ENCODE data around the gene SMG6. TPM values are rescaled to one million over a fixed set of nuclear protein-coding genes. Genes with fewer than 3 reads are reported as not detected.

The SMG6 gene
- total RNA-seq, 1 experiment from 2014 or later, result 28.6 TPM

- H2AK5ac ChIP-seq (ENCODE audit: insufficient read length, low read length), result no peak overlapping the region
- H3K56ac ChIP-seq (ENCODE audit: insufficient read length, low read depth, low read length), result no peak overlapping the region
- TF ChIP-seq, protein P1, sequence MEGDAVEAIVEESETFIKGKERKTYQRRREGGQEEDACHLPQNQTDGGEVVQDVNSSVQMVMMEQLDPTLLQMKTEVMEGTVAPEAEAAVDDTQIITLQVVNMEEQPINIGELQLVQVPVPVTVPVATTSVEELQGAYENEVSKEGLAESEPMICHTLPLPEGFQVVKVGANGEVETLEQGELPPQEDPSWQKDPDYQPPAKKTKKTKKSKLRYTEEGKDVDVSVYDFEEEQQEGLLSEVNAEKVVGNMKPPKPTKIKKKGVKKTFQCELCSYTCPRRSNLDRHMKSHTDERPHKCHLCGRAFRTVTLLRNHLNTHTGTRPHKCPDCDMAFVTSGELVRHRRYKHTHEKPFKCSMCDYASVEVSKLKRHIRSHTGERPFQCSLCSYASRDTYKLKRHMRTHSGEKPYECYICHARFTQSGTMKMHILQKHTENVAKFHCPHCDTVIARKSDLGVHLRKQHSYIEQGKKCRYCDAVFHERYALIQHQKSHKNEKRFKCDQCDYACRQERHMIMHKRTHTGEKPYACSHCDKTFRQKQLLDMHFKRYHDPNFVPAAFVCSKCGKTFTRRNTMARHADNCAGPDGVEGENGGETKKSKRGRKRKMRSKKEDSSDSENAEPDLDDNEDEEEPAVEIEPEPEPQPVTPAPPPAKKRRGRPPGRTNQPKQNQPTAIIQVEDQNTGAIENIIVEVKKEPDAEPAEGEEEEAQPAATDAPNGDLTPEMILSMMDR (conservative IDR thresholded peaks at IDR 0.05), result no peak
- no peak overlapping the region for H4K8ac ChIP-seq (replicated peaks; ENCODE audit: insufficient read length, low read depth, low read length)
- H3K27me3 ChIP-seq (ENCODE audit: insufficient read depth, low read length), result no peaks in the 10 kb centered on the region
- no peak overlapping the region for H2AFZ ChIP-seq (ENCODE audit: low read length)
- DNase-seq, result no peak
- no peak overlapping the region for H3K27ac ChIP-seq (ENCODE audit: insufficient read length, low read depth, low read length)
- no peak overlapping the region for H3K9ac ChIP-seq (ENCODE audit: extremely low read depth, insufficient read length, low read length)
- H3K4ac ChIP-seq (ENCODE audit: low read depth, low read length), result no peak overlapping the region
- no peaks in the 10 kb centered on the region for H3K79me1 ChIP-seq (ENCODE audit: insufficient read depth, low read depth, low read length, poor library complexity, severe bottlenecking)
- H4K20me1 ChIP-seq (ENCODE audit: control insufficient read depth, insufficient read depth, insufficient read length), result no peaks in the 10 kb centered on the region
- no peak overlapping the region for H2BK120ac ChIP-seq (ENCODE audit: low read depth, low read length, poor library complexity, severe bottlenecking)
- H3K9me3 Mint-ChIP-seq, result no peaks in the 10 kb centered on the region
- H3K27ac Mint-ChIP-seq, result peak overlapping the region in 1 of 3 experiments; percentile 49; a peak in 2 of 7 replicates
- no peak overlapping the region for H3T11ph ChIP-seq (ENCODE audit: low read length)
- no peak overlapping the region for H2BK15ac ChIP-seq (ENCODE audit: low read depth, low read length)
- H2BK12ac ChIP-seq (ENCODE audit: insufficient read length, low read depth, low read length), result no peak overlapping the region
- H3K23me2 ChIP-seq (ENCODE audit: insufficient read length, low read depth, low read length, poor library complexity, severe bottlenecking), result no peaks in the 10 kb centered on the region
- no peak overlapping the region for H3K18ac ChIP-seq (ENCODE audit: insufficient read length, low read depth, low read length)
- H3K4me1 Mint-ChIP-seq, result peaks cover 2 to 8% of the 10 kb centered on the region in 2 experiments; a peak in 3 of 4 replicates
- H3K23ac ChIP-seq (ENCODE audit: insufficient read length, low read depth, low read length), result no peak overlapping the region
- H3K36me3 Mint-ChIP-seq (ENCODE audit: insufficient read depth in 1 of 3, low read depth in 3 of 3), result peaks cover 7 to 29% (median 29%) of the 10 kb centered on the region in 3 experiments; a peak in 6 of 7 replicates
- H2BK20ac ChIP-seq (ENCODE audit: low read depth, low read length, poor library complexity, severe bottlenecking), result no peak overlapping the region
- no peaks in the 10 kb centered on the region for H3K9me3 ChIP-seq (ENCODE audit: control insufficient read depth, low read depth, low read length)
- H4K5ac ChIP-seq (ENCODE audit: insufficient read length, low read depth, low read length), result no peak overlapping the region
- no peaks in the 10 kb centered on the region for H3K4me1 ChIP-seq (ENCODE audit: insufficient read depth, low read length)
- H3K79me2 ChIP-seq (ENCODE audit: insufficient read depth, low read length), result no peaks in the 10 kb centered on the region
- H2BK5ac ChIP-seq (ENCODE audit: insufficient read length, low read length), result no peak overlapping the region
- no peaks in the 10 kb centered on the region for H3K27me3 Mint-ChIP-seq (ENCODE audit: low read depth)
- no peak overlapping the region for H3K4me3 Mint-ChIP-seq
- no peak overlapping the region for H3K4me2 ChIP-seq (ENCODE audit: insufficient read depth, insufficient read length, low read length)
- H3K14ac ChIP-seq (ENCODE audit: insufficient read depth, low read length), result no peak overlapping the region; the same call in 1 of the 2 replicates
- no peak overlapping the region for H4K91ac ChIP-seq (ENCODE audit: insufficient read length, low read depth, low read length)
- WGBS (ENCODE audit: extremely low coverage, insufficient read length, low lambda C conversion rate), result no CpG with 5 or more reads among the region's 15 CpGs
Observed at GRCh38 chr17:2238432-2239169, 65.0 kb downstream of the SMG6 start.
